GM18520 (cell line): ENCODE data around the gene ZNF428.
A peak's percentile ranks its signal among the peaks of the same experiment; 100 is the strongest.
"Not testable (repeated sequence)": the region's sequence is repeated elsewhere in the genome, so short reads cannot be mapped to it uniquely, and the experiment has no call there.

ENCODE experiments used
- ATAC-seq: cut with Tn5 transposase; IDR thresholded peaks from one replicate; pipeline ENCODE4 v1.9.1; 2021; ENCODE audit not compliant: unreplicated experiment

ZNF428 gene

GRCh38 chr19:43620061-43621001 lies 902 bp upstream of the ZNF428 start:
- no peak for ATAC-seq

GRCh38 chr19:43618921-43619261 lies 538 bp downstream of the ZNF428 start:
- no peak for ATAC-seq

- no peak for ATAC-seq
These were observed 2.5 kb downstream of the ZNF428 start for GRCh38 chr19:43616954-43617353.

GRCh38 chr19:43616306-43616705 lies 3.1 kb downstream of the ZNF428 start:
- no peak for ATAC-seq

- ATAC-seq: no peak
These were observed 7.1 kb downstream of the ZNF428 start for GRCh38 chr19:43612374-43612773.

- ATAC-seq: no peak
These were observed 7.6 kb downstream of the ZNF428 start, which contains the start of gene SRRM5 for GRCh38 chr19:43611788-43612187. TSS of gene SRRM5 (plus strand) at chr19:43612088. CDS start at chr19:43612122, 34 bp downstream.

GRCh38 chr19:43610493-43610892 lies 8.9 kb downstream of the ZNF428 start:
- ATAC-seq: no peak

GRCh38 chr19:43609872-43610271 lies 9.6 kb downstream of the ZNF428 start:
- no peak for ATAC-seq

GRCh38 chr19:43607238-43608205 lies 11.9 kb downstream of the ZNF428 start:
- no peak for ATAC-seq

- no peak for ATAC-seq
These were observed 12.7 kb downstream of the ZNF428 start for GRCh38 chr19:43606569-43607229.

- ATAC-seq: no peak
These were observed 13.4 kb downstream of the ZNF428 start for GRCh38 chr19:43605875-43606568.

GRCh38 chr19:43600326-43600725 lies 19.1 kb downstream of the ZNF428 start:
- not testable (repeated sequence) for ATAC-seq

GRCh38 chr19:43599635-43600295 lies 19.7 kb downstream of the ZNF428 start:
- ATAC-seq: no peak

GRCh38 chr19:43598445-43599240 lies 20.8 kb downstream of the ZNF428 start:
- no peak for ATAC-seq

- no peak for ATAC-seq
These were observed 21.6 kb downstream of the ZNF428 start for GRCh38 chr19:43597876-43598275.

GRCh38 chr19:43596842-43597461 lies 22.5 kb downstream of the ZNF428 start:
- no peak for ATAC-seq

GRCh38 chr19:43595999-43596841 lies 23.2 kb downstream of the ZNF428 start, which contains the start of the genes IRGQ and ZNF576:
TSS of gene IRGQ (minus strand) at chr19:43596134. CDS start at chr19:43595338, 796 bp downstream.
TSS of gene ZNF576 (plus strand) at chr19:43596595. CDS start at chr19:43597109, 514 bp downstream.
- ATAC-seq: peak; percentile 81
